ENCODE results near the gene MST1.

DNA sequence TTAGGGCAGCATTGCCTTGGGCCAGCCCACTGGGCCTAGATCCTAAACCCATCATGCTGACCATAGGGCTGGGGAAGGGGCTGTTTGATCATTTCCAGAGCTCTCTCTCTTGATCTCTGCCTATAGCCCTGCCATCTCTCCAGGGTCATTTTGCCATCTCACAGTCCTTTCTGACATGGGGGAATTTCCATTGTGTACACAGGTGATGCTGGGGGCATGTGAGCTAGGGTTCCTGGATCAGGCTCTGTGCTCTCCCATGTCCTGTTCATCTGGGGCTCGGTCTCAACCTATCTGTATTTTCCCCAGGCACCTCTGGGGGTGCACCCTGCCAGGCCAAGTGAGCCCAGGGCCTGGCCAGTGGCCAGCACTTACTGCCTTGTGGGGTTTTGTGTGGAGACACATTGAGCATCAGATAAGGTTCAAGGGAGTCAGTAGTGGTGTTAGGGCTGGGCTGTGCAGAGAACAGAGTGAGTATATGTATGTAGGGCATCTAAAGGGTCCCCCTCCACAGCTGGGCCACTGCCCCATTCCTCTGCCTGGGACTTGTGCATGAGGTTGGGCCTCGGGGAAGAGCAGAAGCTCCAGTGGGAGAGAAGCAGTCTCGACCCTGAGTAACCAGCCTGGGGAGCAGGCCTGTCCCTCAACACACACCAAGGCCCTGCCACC, 40.8 kb downstream of the MST1 start:
- TF ChIP-seq, protein P1, sequence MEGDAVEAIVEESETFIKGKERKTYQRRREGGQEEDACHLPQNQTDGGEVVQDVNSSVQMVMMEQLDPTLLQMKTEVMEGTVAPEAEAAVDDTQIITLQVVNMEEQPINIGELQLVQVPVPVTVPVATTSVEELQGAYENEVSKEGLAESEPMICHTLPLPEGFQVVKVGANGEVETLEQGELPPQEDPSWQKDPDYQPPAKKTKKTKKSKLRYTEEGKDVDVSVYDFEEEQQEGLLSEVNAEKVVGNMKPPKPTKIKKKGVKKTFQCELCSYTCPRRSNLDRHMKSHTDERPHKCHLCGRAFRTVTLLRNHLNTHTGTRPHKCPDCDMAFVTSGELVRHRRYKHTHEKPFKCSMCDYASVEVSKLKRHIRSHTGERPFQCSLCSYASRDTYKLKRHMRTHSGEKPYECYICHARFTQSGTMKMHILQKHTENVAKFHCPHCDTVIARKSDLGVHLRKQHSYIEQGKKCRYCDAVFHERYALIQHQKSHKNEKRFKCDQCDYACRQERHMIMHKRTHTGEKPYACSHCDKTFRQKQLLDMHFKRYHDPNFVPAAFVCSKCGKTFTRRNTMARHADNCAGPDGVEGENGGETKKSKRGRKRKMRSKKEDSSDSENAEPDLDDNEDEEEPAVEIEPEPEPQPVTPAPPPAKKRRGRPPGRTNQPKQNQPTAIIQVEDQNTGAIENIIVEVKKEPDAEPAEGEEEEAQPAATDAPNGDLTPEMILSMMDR (IDR thresholded peaks at IDR 0.05), result no peak
- TF ChIP-seq POLR2A (IDR thresholded peaks at IDR 0.05), result no peak
